DOHH2 (cell line): ENCODE data around the gene MYF5.

Experiments used
- H3F3A ChIP-seq: fragments of 200-600 bp; sonication (generic), shearing (Covaris generic); 2 replicates; pipeline ENCODE4 v1.6.0; 2016; ENCODE audit warnings: antibody characterized with exemption, mild to moderate bottlenecking; ENCODE audit not compliant: control insufficient read depth, insufficient read depth
- H3K27ac ChIP-seq: fragments of 200-600 bp; sonication (generic); 2 replicates; pipeline ENCODE4 v1.5.1; 2014; ENCODE audit warnings: low read depth, mild to moderate bottlenecking, low read length, moderate library complexity
- H3K27me3 ChIP-seq: fragments of 200-600 bp; sonication (generic); 2 replicates; pipeline ENCODE4 v1.6.1; 2014; ENCODE audit warnings: mild to moderate bottlenecking, low read length, mixed read lengths; ENCODE audit not compliant: control insufficient read depth
- H3K36me3 ChIP-seq: fragments of 200-600 bp; sonication (generic); 2 replicates; pipeline ENCODE4 v1.6.1; 2014; ENCODE audit warnings: mild to moderate bottlenecking, low read length, moderate library complexity, mixed read lengths; ENCODE audit not compliant: control insufficient read depth
- H3K4me1 ChIP-seq: fragments of 200-600 bp; sonication (generic); 2 replicates; pipeline ENCODE4 v1.6.1; 2014; ENCODE audit warnings: mild to moderate bottlenecking, low read length, mixed read lengths; ENCODE audit not compliant: control insufficient read depth
- H3K4me2 ChIP-seq: fragments of 200-600 bp; sonication (generic); 2 replicates; pipeline ENCODE4 v1.6.0; 2014; ENCODE audit warnings: mild to moderate bottlenecking, low read length, moderate library complexity
- H3K4me3 ChIP-seq: fragments of 200-600 bp; sonication (generic); 2 replicates; pipeline ENCODE4 v1.5.1; 2014; ENCODE audit warnings: mild to moderate bottlenecking, low read length, mixed read lengths
- H3K79me2 ChIP-seq: fragments of 200-600 bp; sonication (generic); 2 replicates; pipeline ENCODE4 v1.6.1; 2014; ENCODE audit warnings: mild to moderate bottlenecking, low read length, mixed read lengths; ENCODE audit not compliant: control insufficient read depth
- H3K9me2 ChIP-seq: fragments of 200-600 bp; sonication (generic); replicated peaks from 2 replicates; pipeline ENCODE4 v1.6.1; 2014; ENCODE audit warnings: mild to moderate bottlenecking, low read length, mixed read lengths; ENCODE audit not compliant: control insufficient read depth
- H3K9me3 ChIP-seq: fragments of 200-600 bp; sonication (generic); 2 replicates; pipeline ENCODE4 v1.6.1; 2014; ENCODE audit warnings: antibody characterized with exemption, low read length, mixed read lengths; ENCODE audit not compliant: control insufficient read depth, insufficient read depth
- H4K20me1 ChIP-seq: fragments of 200-600 bp; sonication (generic); 2 replicates; pipeline ENCODE4 v1.6.0; 2014; ENCODE audit warnings: low read depth, mild to moderate bottlenecking, antibody characterized with exemption, low read length, moderate library complexity; ENCODE audit not compliant: control insufficient read depth, insufficient read depth
- EZH2phosphoT487 ChIP-seq: fragments of 200-600 bp; sonication (generic); IDR thresholded peaks from 2 replicates; pipeline ENCODE4 v1.6.1; 2017; ENCODE audit warnings: borderline replicate concordance, mild to moderate bottlenecking, antibody characterized with exemption, low read length, moderate library complexity, mixed read lengths
- TF ChIP-seq, protein P1 (sequence below): fragments of 200-600 bp; sonication (generic); IDR thresholded peaks from one replicate; pipeline ENCODE4 v1.5.1; 2014; ENCODE audit warnings: antibody characterized with exemption, mild to moderate bottlenecking, low read depth, low read length; ENCODE audit not compliant: poor library complexity, severe bottlenecking

The MYF5 gene

DNA sequence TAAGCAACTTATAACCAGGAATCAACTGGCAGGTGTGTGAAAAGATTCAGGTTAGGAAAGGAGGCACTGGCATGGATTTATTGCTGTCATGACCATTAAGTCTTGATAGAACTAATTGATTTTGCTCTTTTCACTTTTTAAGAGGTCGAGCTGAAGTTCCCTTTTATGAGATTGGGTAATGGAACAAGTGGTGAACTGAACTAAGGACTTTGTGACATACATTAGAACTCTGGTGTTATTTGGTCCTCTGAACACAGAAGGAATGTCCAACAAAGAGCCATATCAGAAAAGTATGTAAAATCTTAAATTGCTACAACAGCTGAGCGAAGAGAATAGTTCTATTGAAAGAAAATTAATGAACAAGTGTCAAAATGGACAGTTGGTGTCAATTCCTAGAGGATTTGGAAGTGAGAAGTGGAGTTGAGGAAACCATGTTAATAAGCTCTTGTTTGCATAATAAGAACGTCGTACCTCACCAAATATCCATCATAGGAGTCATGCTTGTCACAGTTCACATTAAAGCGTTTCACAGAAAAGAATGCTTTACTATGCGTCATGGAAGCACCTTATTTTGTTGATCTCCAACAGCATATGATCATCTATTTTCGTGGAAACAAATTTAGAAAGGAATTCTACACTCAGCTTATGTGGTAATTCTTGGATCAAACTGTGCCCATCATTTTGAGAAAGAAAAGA lies 17.7 kb upstream of the MYF5 start:
- H3K27me3 ChIP-seq: no peaks in the 10 kb centered on the region
- H3K4me2 ChIP-seq: no peak overlapping the region
- H4K20me1 ChIP-seq: no peaks in the 10 kb centered on the region
- no peaks in the 10 kb centered on the region for H3K9me3 ChIP-seq
- no peaks in the 10 kb centered on the region for H3K79me2 ChIP-seq
- peaks cover 2% of the 10 kb centered on the region for H3K4me1 ChIP-seq
- no peak overlapping the region for H3K4me3 ChIP-seq
- no peaks in the 10 kb centered on the region for H3K36me3 ChIP-seq
- H3K27ac ChIP-seq: no peak overlapping the region
- no peaks in the 10 kb centered on the region for H3K9me2 ChIP-seq
- TF ChIP-seq, protein P1, sequence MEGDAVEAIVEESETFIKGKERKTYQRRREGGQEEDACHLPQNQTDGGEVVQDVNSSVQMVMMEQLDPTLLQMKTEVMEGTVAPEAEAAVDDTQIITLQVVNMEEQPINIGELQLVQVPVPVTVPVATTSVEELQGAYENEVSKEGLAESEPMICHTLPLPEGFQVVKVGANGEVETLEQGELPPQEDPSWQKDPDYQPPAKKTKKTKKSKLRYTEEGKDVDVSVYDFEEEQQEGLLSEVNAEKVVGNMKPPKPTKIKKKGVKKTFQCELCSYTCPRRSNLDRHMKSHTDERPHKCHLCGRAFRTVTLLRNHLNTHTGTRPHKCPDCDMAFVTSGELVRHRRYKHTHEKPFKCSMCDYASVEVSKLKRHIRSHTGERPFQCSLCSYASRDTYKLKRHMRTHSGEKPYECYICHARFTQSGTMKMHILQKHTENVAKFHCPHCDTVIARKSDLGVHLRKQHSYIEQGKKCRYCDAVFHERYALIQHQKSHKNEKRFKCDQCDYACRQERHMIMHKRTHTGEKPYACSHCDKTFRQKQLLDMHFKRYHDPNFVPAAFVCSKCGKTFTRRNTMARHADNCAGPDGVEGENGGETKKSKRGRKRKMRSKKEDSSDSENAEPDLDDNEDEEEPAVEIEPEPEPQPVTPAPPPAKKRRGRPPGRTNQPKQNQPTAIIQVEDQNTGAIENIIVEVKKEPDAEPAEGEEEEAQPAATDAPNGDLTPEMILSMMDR: no peak
- TF ChIP-seq EZH2phosphoT487: no peak
- H3F3A ChIP-seq: no peaks in the 10 kb centered on the region

DNA sequence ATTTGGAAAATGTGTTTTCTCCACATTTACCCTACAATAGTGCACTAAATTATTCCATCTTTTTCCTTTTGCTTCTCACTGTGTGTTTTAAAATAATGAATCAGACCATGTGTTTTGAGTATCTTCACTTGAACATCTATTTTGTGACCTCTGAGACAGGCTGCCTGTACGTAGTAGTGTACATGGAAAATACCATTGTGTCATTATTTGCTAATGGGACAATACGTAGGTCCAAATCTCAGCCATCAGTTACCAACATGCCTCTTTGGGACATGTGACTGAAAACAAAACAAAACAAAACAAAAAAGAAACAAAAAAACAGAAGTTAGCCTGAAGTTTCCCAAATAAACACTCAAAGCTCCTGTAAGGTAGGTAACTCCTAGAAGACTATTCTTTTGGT lies 16.4 kb upstream of the MYF5 start:
- H3K4me1 ChIP-seq: no peaks in the 10 kb centered on the region
- H3K27ac ChIP-seq: no peak overlapping the region
- no peaks in the 10 kb centered on the region for H3K9me3 ChIP-seq
- TF ChIP-seq, protein P1: no peak
- TF ChIP-seq EZH2phosphoT487: no peak
- no peaks in the 10 kb centered on the region for H4K20me1 ChIP-seq
- no peaks in the 10 kb centered on the region for H3F3A ChIP-seq
- H3K27me3 ChIP-seq: no peaks in the 10 kb centered on the region
- H3K36me3 ChIP-seq: no peaks in the 10 kb centered on the region
- H3K79me2 ChIP-seq: no peaks in the 10 kb centered on the region
- no peaks in the 10 kb centered on the region for H3K9me2 ChIP-seq
- no peak overlapping the region for H3K4me3 ChIP-seq
- no peak overlapping the region for H3K4me2 ChIP-seq

DNA sequence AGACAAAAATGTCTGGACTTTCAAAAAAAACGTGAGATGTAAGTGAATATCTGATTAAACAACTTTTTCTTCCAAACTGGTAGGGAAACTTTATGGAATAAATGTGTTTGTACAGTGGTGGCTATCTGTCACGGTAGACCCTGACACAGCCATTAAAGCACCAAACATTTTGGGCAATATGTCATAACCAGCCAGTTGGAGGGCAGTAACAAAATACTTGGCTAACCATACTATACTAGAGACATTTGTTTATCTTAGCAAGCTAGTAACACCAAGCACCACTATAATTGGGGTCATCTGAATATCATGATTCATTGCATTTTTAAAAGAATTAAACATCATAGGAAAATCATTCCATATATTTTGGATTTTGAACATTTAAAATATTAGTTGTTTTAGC lies 15.3 kb upstream of the MYF5 start:
- H3K27me3 ChIP-seq: no peaks in the 10 kb centered on the region
- H3K79me2 ChIP-seq: no peaks in the 10 kb centered on the region
- no peaks in the 10 kb centered on the region for H3K4me1 ChIP-seq

More for the DNA sequence above, 15.3 kb upstream of the MYF5 start:
- no peak overlapping the region for H3K4me3 ChIP-seq
- no peak overlapping the region for H3K4me2 ChIP-seq
- no peaks in the 10 kb centered on the region for H4K20me1 ChIP-seq
- H3K9me2 ChIP-seq: no peaks in the 10 kb centered on the region
- no peaks in the 10 kb centered on the region for H3K9me3 ChIP-seq
- no peak for TF ChIP-seq EZH2phosphoT487
- H3F3A ChIP-seq: no peaks in the 10 kb centered on the region
- no peaks in the 10 kb centered on the region for H3K36me3 ChIP-seq
- no peak overlapping the region for H3K27ac ChIP-seq
